IMR-90 (cell line): ENCODE results near the gene FBXL16. TPM values are rescaled to one million over a fixed set of nuclear protein-coding genes. Genes with fewer than 3 reads are reported as not detected.
A peak's percentile ranks its signal among the peaks of the same experiment; 100 is the strongest.

ENCODE experiments used
- ATAC-seq: fragments of 200-7000 bp; cut with Tn5 transposase; 2 replicates; pipeline ENCODE4 v1.9.1; 2020; ENCODE audit warnings: low read depth, mild to moderate bottlenecking, moderate library complexity
- BruUV-seq: library from RNA; stranded (reverse); fragments of 400-500 nt; replicated peaks from 2 replicates; lab custom pipeline; 2021; lab: Mats Ljungman, UMichigan
- CTCF ChIA-PET: fragments of 300-600 bp; formaldehyde crosslinking; extraction: SDS; loops from one replicate; lab custom pipeline; 2021; ENCODE audit warnings: antibody characterized with exemption; lab: Yijun Ruan, JAX
- POLR2A ChIA-PET: fragments of 300-600 bp; sonication (Branson Sonifier 250); formaldehyde crosslinking; loops from one replicate; lab custom pipeline; 2022; ENCODE audit warnings: antibody characterized with exemption; ENCODE audit not compliant: unreplicated experiment; lab: Charles Lee
- DNase-seq: peaks from one replicate; pipeline ENCODE4 v3.0.0; 2013
- H2AFZ ChIP-seq: replicated peaks from 2 replicates; pipeline ENCODE3; 2013; ENCODE audit warnings: low read length, mild to moderate bottlenecking; ENCODE audit not compliant: poor library complexity
- H2AK5ac ChIP-seq: 2 replicates; pipeline ENCODE4 v1.6.1; 2013; ENCODE audit warnings: low read depth, low read length, inconsistent platforms
- H2AK9ac ChIP-seq: replicated peaks from 2 replicates; pipeline ENCODE3; 2013; ENCODE audit warnings: mild to moderate bottlenecking, low read depth, low read length, moderate library complexity; ENCODE audit not compliant: poor library complexity
- H2BK120ac ChIP-seq: 2 replicates; pipeline ENCODE4 v1.6.1; 2013; ENCODE audit warnings: low read depth, low read length, inconsistent platforms
- H2BK15ac ChIP-seq: 3 replicates; pipeline ENCODE4 v1.6.1; 2013; ENCODE audit warnings: low read depth, low read length, inconsistent platforms
- H2BK20ac ChIP-seq: 2 replicates; pipeline ENCODE4 v1.6.1; 2013; ENCODE audit warnings: low read depth, mild to moderate bottlenecking, inconsistent platforms, low read length, moderate library complexity
- H2BK5ac ChIP-seq: 2 replicates; pipeline ENCODE4 v1.6.1; 2013; ENCODE audit warnings: mild to moderate bottlenecking, low read depth, low read length, inconsistent platforms; ENCODE audit not compliant: poor library complexity, severe bottlenecking
- H3K14ac ChIP-seq: replicated peaks from 2 replicates; pipeline ENCODE4 v1.6.1; 2013; ENCODE audit warnings: low read depth, low read length, inconsistent platforms
- H3K18ac ChIP-seq: 2 replicates; pipeline ENCODE4 v1.6.1; 2013; ENCODE audit warnings: low read depth, low read length, control low read depth
- H3K23ac ChIP-seq: 2 replicates; pipeline ENCODE4 v1.6.1; 2013; ENCODE audit warnings: low read depth, low read length, inconsistent platforms
- H3K27ac ChIP-seq: 2 replicates; pipeline ENCODE4 v1.5.1; 2013; ENCODE audit warnings: mild to moderate bottlenecking, control low read depth, low read length; ENCODE audit not compliant: insufficient read depth
- H3K27me3 ChIP-seq: 2 replicates; pipeline ENCODE4 v1.6.1; 2013; ENCODE audit warnings: low read length; ENCODE audit not compliant: control insufficient read depth, insufficient read depth
- H3K36me3 ChIP-seq: 2 replicates; pipeline ENCODE4 v1.6.1; 2013; ENCODE audit warnings: low read length, mixed read lengths; ENCODE audit not compliant: control insufficient read depth, insufficient read depth
- H3K4ac ChIP-seq: 2 replicates; pipeline ENCODE4 v1.6.1; 2013; ENCODE audit warnings: low read depth, low read length, inconsistent platforms
- H3K4me1 ChIP-seq: 2 replicates; pipeline ENCODE4 v1.6.1; 2013; ENCODE audit warnings: low read length, mixed read lengths; ENCODE audit not compliant: control insufficient read depth, insufficient read depth
- H3K4me2 ChIP-seq: 2 replicates; pipeline ENCODE4 v1.6.1; 2013; ENCODE audit warnings: low read depth, mild to moderate bottlenecking, control low read depth, low read length, moderate library complexity
- H3K4me3 ChIP-seq: 2 replicates; pipeline ENCODE4 v1.5.1; 2013; ENCODE audit warnings: low read depth, mild to moderate bottlenecking, control low read depth, low read length, moderate library complexity; ENCODE audit not compliant: insufficient read depth
- H3K56ac ChIP-seq: 2 replicates; pipeline ENCODE4 v1.6.1; 2013; ENCODE audit warnings: low read length, inconsistent platforms; ENCODE audit not compliant: insufficient read depth; ENCODE audit errors: extremely low read depth
- H3K79me1 ChIP-seq, 2 experiments: 2 replicates each; pipeline ENCODE4 v1.6.1; 2013; ENCODE audit warnings: low read length in 2 of 2, inconsistent platforms in 1 of 2, low read depth in 1 of 2
- H3K9ac ChIP-seq: 2 replicates; pipeline ENCODE4 v1.6.1; 2013; ENCODE audit warnings: low read depth, low read length, control low read depth
- H3K9me1 ChIP-seq: 2 replicates; pipeline ENCODE4 v1.6.1; 2013; ENCODE audit warnings: low read length, inconsistent platforms; ENCODE audit not compliant: insufficient read depth
- H3K9me3 ChIP-seq: 2 replicates; pipeline ENCODE4 v1.6.1; 2013; ENCODE audit warnings: low read length; ENCODE audit not compliant: control insufficient read depth, insufficient read depth
- H4K20me1 ChIP-seq: 2 replicates; pipeline ENCODE4 v1.6.1; 2013; ENCODE audit warnings: low read length, inconsistent platforms; ENCODE audit not compliant: insufficient read depth
- H4K5ac ChIP-seq: 2 replicates; pipeline ENCODE4 v1.6.1; 2013; ENCODE audit warnings: mild to moderate bottlenecking, low read depth, low read length, control low read depth
- H4K8ac ChIP-seq, 2 experiments: 2 replicates each; pipeline ENCODE4 v1.6.1; 2013; ENCODE audit warnings: low read depth in 2 of 2, low read length in 2 of 2, control low read depth in 1 of 2, inconsistent platforms in 1 of 2
- H4K91ac ChIP-seq: 2 replicates; pipeline ENCODE4 v1.6.1; 2013; ENCODE audit warnings: low read depth, low read length, inconsistent platforms; ENCODE audit not compliant: insufficient read depth
- CTCF ChIP-seq: conservative IDR thresholded peaks from 2 replicates; pipeline ENCODE4 v1.5.1; 2012; ENCODE audit warnings: mild to moderate bottlenecking, low read depth, low read length, improper control_type of control experiment
- FOS ChIP-seq: fragments of 150-350 bp; IDR thresholded peaks from 2 replicates; pipeline ENCODE4 v1.6.1; 2016; ENCODE audit warnings: low read depth, low read length
- POLR2A ChIP-seq: IDR thresholded peaks from 2 replicates; pipeline ENCODE4 v1.6.1; 2012; ENCODE audit warnings: mild to moderate bottlenecking, low read depth, low read length
- RFX5 ChIP-seq: IDR thresholded peaks from 2 replicates; pipeline ENCODE4 v1.8.0; 2012; ENCODE audit warnings: low read depth, mild to moderate bottlenecking, low read length, moderate library complexity
- WGBS, 2 experiments: methylation state at CpG; one replicate each; pipeline versions ENCODE4 v1.1.5 to v1.1.7; 2013; ENCODE audit warnings: missing lambda C conversion rate in 2 of 2; ENCODE audit not compliant: insufficient read length in 1 of 2; ENCODE audit errors: extremely low coverage in 2 of 2; 5-methylcytosine and 5-hydroxymethylcytosine counted together
- dilution Hi-C: fragments of 300-500 bp; cut with HindIII; formaldehyde crosslinking; loops from one replicate; pipeline ENCODE4 v1.14.3; 2018; ENCODE audit warnings: low sequenced_read_pairs; ENCODE audit not compliant: unreplicated experiment
- in situ Hi-C: fragments of 300-500 bp; cut with MboI; formaldehyde crosslinking; loops from 3 replicates; pipeline ENCODE4 v1.14.3; 2019; ENCODE audit warnings: low sequenced_read_pairs, inconsistent platforms, mixed read lengths
- intact Hi-C: fragments of 100-400 bp; cut with micrococcal nuclease; formaldehyde crosslinking; loops from 2 replicates; pipeline ENCODE4 v1.10.0; 2022
- polyA plus RNA-seq, 3 experiments: library from polyadenylated mRNA; depleted of rRNA; stranded (reverse); fragments of >200 nt; gene quantifications; 2 replicates each; pipeline ENCODE4 v1.2.3, GENCODE V29; 2012; ENCODE audit warnings: low replicate concordance in 1 of 3
- total RNA-seq: library from RNA; depleted of rRNA; stranded (reverse); fragments of >200 nt; gene quantifications from 2 replicates; pipeline ENCODE4 v1.2.3, GENCODE V29; 2012

Gene FBXL16
- total and polyA plus RNA-seq, 2 of the 4 experiments (the other 2 are of a cell fraction), result 0.18 to 2.2 TPM

GRCh38 chr16:720447-720989, 14.9 kb upstream of the FBXL16 start (continued):
- no peak for TF ChIP-seq FOS
- no peak for TF ChIP-seq POLR2A

- Histone ChIP-seq H4K91ac (no peak overlapping the region), H2AK5ac (peak overlapping the region; percentile 25), H3K4me3 (peak overlapping the region; percentile 98), H3K4me2 (peak overlapping the region; percentile 68), H3K9ac (peak overlapping the region; percentile 79; the same call in 1 of the 2 replicates), H3K27ac (peak overlapping the region; percentile 16), H3K14ac (no peak overlapping the region), H3K4ac (peak overlapping the region; percentile 83), H3K9me3 (no peaks in the 10 kb centered on the region), H3K56ac (no peak overlapping the region), H4K20me1 (peaks cover 7% of the 10 kb centered on the region), H2AK9ac (peak overlapping the region; percentile 92), H4K8ac (peak overlapping the region in 1 of 2 experiments; percentile 94; a peak in 2 of 4 replicates), H4K5ac (peak overlapping the region; percentile 8; the same call in 1 of the 2 replicates), H3K18ac (no peak overlapping the region), H2BK15ac (no peak overlapping the region), H2BK5ac (peak overlapping the region; percentile 93), H3K9me1 (no peaks in the 10 kb centered on the region), H3K36me3 (peaks cover 1% of the 10 kb centered on the region; the same call in 1 of the 2 replicates), H2AFZ (peak overlapping the region; percentile 96), H3K4me1 (peaks cover 17% of the 10 kb centered on the region), H3K27me3 (no peaks in the 10 kb centered on the region), H3K79me1 (peaks cover 13 to 23% of the 10 kb centered on the region in 2 experiments), H3K23ac (peak overlapping the region; percentile 28; the same call in 1 of the 2 replicates), H2BK20ac (no peak overlapping the region), H2BK120ac (no peak overlapping the region)
- 10% methylated on average over 2 of the region's 16 CpGs; no CpG with 5 or more reads in 1 of the 2 experiments for WGBS, 2 experiments
- in situ Hi-C loops, result loop anchor here (25.0 kb wide), 1 partner anchor 342 kb away; the partner anchor contains the start of gene SSTR5
- dilution Hi-C loops, result no loop called here
- ATAC-seq (no peak), DNase-seq (no peak)
- intact Hi-C loops, result no loop called here
- no TSS peak for BruUV-seq
- TF ChIP-seq CTCF (peak; percentile 23), RFX5 (no peak)
- CTCF ChIA-PET, result interaction anchor here (0.6 kb wide), 1 partner anchor 8 kb away, joined by 3 read pairs; no protein-coding TSS in a partner anchor
- POLR2A ChIA-PET, result interaction anchor here (0.5 kb wide), 1 partner anchor 10 kb away, joined by 4 read pairs; no protein-coding TSS in a partner anchor
Observed at GRCh38 chr16:719815-720446, 14.3 kb upstream of the FBXL16 start.
